ENCODE results near the gene PAX5.

Gene PAX5

GRCh38 chr9:36914212-36914577 is 119.9 kb downstream of the PAX5 start:
- H3K4me3 ChIP-seq (ENCODE audit: low read length), result no peak overlapping the region
- no peak for DNase-seq (ENCODE audit: low read depth, low spot score)

- H3K4me3 ChIP-seq (ENCODE audit: low read length), result no peak overlapping the region
- DNase-seq (ENCODE audit: low read depth, low spot score), result peak; percentile 6
Measured at GRCh38 chr9:36913393-36914211, 120.5 kb downstream of the PAX5 start.

GRCh38 chr9:36912620-36913019 is 121.4 kb downstream of the PAX5 start:
- no peak for DNase-seq (ENCODE audit: low read depth, low spot score)
- no peak overlapping the region for H3K4me3 ChIP-seq (ENCODE audit: low read length)

GRCh38 chr9:36911601-36912412 is 122.3 kb downstream of the PAX5 start:
- H3K4me3 ChIP-seq (ENCODE audit: low read length), result no peak overlapping the region
- DNase-seq (ENCODE audit: low read depth, low spot score), result no peak

GRCh38 chr9:36911037-36911436 is 123.0 kb downstream of the PAX5 start:
- no peak overlapping the region for H3K4me3 ChIP-seq (ENCODE audit: low read length)
- no peak for DNase-seq (ENCODE audit: low read depth, low spot score)

- H3K4me3 ChIP-seq (ENCODE audit: low read length), result no peak overlapping the region
- no peak for DNase-seq (ENCODE audit: low read depth, low spot score)
Measured at GRCh38 chr9:36906492-36906891, 127.6 kb downstream of the PAX5 start.

- DNase-seq (ENCODE audit: low read depth, low spot score), result no peak
- H3K4me3 ChIP-seq (ENCODE audit: low read length), result no peak overlapping the region
Measured at GRCh38 chr9:36905101-36906066, 128.7 kb downstream of the PAX5 start.

- no peak for DNase-seq (ENCODE audit: low read depth, low spot score)
- no peak overlapping the region for H3K4me3 ChIP-seq (ENCODE audit: low read length)
Measured at GRCh38 chr9:36903541-36904435, 130.3 kb downstream of the PAX5 start.

GRCh38 chr9:36902861-36903524 is 131.1 kb downstream of the PAX5 start:
- DNase-seq (ENCODE audit: low read depth, low spot score), result no peak
- no peak overlapping the region for H3K4me3 ChIP-seq (ENCODE audit: low read length)

GRCh38 chr9:36902080-36902716 is 131.9 kb downstream of the PAX5 start:
- no peak overlapping the region for H3K4me3 ChIP-seq (ENCODE audit: low read length)
- no peak for DNase-seq (ENCODE audit: low read depth, low spot score)

GRCh38 chr9:36901528-36901927 is 132.5 kb downstream of the PAX5 start:
- H3K4me3 ChIP-seq (ENCODE audit: low read length), result no peak overlapping the region
- DNase-seq (ENCODE audit: low read depth, low spot score), result no peak

- H3K4me3 ChIP-seq (ENCODE audit: low read length), result no peak overlapping the region
- no peak for DNase-seq (ENCODE audit: low read depth, low spot score)
Measured at GRCh38 chr9:36900856-36901220, 133.2 kb downstream of the PAX5 start.

GRCh38 chr9:36900136-36900855 is 133.8 kb downstream of the PAX5 start:
- DNase-seq (ENCODE audit: low read depth, low spot score), result no peak
- H3K4me3 ChIP-seq (ENCODE audit: low read length), result no peak overlapping the region

GRCh38 chr9:36899406-36899805 is 134.7 kb downstream of the PAX5 start:
- H3K4me3 ChIP-seq (ENCODE audit: low read length), result no peak overlapping the region
- no peak for DNase-seq (ENCODE audit: low read depth, low spot score)

GRCh38 chr9:36898431-36899020 is 135.5 kb downstream of the PAX5 start:
- DNase-seq (ENCODE audit: low read depth, low spot score), result no peak
- no peak overlapping the region for H3K4me3 ChIP-seq (ENCODE audit: low read length)

- H3K4me3 ChIP-seq (ENCODE audit: low read length), result no peak overlapping the region
- DNase-seq (ENCODE audit: low read depth, low spot score), result no peak
Measured at GRCh38 chr9:36897478-36897877, 136.6 kb downstream of the PAX5 start.

- no peak for DNase-seq (ENCODE audit: low read depth, low spot score)
- H3K4me3 ChIP-seq (ENCODE audit: low read length), result no peak overlapping the region
Measured at GRCh38 chr9:36897019-36897418, 137.0 kb downstream of the PAX5 start.

All from Jurkat, Clone E6-1 (cell line).